Umbilical cord (tissue), 1 donor: ENCODE measurements around the gene TNFSF18. TPM values are rescaled to one million over a fixed set of nuclear protein-coding genes. Genes with fewer than 3 reads are reported as not detected.

Source experiments
- total RNA-seq: library from RNA; depleted of rRNA; stranded (reverse); fragments of >200 nt; gene quantifications from one replicate; pipeline ENCODE4 v1.2.3, GENCODE V29; 2014; ENCODE audit warnings: low replicate concordance; ENCODE audit not compliant: insufficient read depth

Gene TNFSF18
- total RNA-seq, 1 donor from 2014 or later = 11.1 TPM

Other genes starting within 250 kb of the TNFSF18 start
- gene TNFSF4, start 156.4 kb upstream of the TNFSF18 start, total RNA-seq = 7.2 TPM